Upper lobe of left lung (tissue), 4 donors: ENCODE data around the gene RER1.

Experiments used
- EP300 ChIP-seq, 4 donors: sonication (generic); formaldehyde crosslinking; IDR thresholded peaks; one replicate each; pipeline ENCODE4 v1.5.1; 2017; ENCODE audit warnings: antibody characterized with exemption in 4 of 4, control low read depth in 2 of 4
- POLR2A ChIP-seq, 4 donors: fragments of 450-650 bp; IDR thresholded peaks; one replicate each; pipeline ENCODE4 v1.5.1; 2016 to 2017; ENCODE audit warnings: antibody characterized with exemption in 4 of 4, mild to moderate bottlenecking in 2 of 4
- POLR2AphosphoS5 ChIP-seq, 2 donors: sonication (generic); formaldehyde crosslinking; IDR thresholded peaks; one replicate each; pipeline ENCODE4 v1.5.1; 2017; ENCODE audit warnings: antibody characterized with exemption in 2 of 2
- TF ChIP-seq, protein P1 (sequence below), 6 experiments: fragments of 450-650 bp in 4 of 6; fragments of 200-600 bp in 2 of 6; sonication (generic) in 2 of 6; IDR thresholded peaks; one replicate each; pipeline ENCODE4 v1.5.1; 2016 to 2019; ENCODE audit warnings: antibody characterized with exemption in 6 of 6

DNA sequence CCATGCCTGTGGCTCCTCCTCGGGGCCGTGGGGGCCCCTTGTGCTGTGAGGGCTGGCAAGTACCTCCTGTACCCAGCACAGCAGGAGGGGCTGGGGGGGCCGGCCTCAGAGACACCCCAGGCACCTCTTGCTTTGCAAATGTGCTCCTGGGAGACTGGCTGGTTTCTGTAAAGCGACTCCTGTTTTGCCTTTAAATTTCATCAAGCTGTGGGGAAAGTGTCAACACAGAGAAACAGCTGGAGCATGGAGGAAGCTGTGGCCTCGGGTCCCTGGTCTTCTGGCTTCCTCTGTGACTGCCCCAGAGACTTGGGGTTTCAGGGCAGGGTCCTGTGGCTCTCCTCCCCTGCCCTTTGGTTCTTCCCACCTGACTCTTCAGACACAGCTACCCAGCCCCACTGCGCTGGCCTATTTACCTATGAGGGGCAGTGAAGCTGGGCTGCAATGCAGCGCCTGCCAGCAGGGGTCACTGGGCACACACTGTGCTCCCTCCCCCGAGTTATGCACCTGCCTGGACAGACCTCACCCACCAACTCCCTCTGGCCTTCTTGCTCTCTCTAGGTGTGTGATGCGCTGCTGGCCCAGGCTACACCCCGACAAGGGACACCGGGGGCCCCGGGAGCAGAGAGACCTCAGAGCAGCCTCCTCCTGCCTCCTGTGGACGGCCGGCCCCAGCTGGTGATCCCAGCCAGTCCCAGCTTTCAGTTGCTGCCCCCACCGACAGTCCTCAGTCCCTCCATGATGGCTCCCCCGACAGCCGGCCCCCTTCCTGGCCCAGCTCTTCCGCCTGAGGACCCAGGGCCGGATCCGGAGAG lies 38.3 kb downstream of the RER1 start:
- TF ChIP-seq POLR2AphosphoS5 (IDR thresholded peaks at IDR 0.05) (no peak), EP300 (IDR thresholded peaks at IDR 0.05) (no peak), POLR2A (IDR thresholded peaks at IDR 0.05) (no peak)
- TF ChIP-seq, protein P1, sequence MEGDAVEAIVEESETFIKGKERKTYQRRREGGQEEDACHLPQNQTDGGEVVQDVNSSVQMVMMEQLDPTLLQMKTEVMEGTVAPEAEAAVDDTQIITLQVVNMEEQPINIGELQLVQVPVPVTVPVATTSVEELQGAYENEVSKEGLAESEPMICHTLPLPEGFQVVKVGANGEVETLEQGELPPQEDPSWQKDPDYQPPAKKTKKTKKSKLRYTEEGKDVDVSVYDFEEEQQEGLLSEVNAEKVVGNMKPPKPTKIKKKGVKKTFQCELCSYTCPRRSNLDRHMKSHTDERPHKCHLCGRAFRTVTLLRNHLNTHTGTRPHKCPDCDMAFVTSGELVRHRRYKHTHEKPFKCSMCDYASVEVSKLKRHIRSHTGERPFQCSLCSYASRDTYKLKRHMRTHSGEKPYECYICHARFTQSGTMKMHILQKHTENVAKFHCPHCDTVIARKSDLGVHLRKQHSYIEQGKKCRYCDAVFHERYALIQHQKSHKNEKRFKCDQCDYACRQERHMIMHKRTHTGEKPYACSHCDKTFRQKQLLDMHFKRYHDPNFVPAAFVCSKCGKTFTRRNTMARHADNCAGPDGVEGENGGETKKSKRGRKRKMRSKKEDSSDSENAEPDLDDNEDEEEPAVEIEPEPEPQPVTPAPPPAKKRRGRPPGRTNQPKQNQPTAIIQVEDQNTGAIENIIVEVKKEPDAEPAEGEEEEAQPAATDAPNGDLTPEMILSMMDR (IDR thresholded peaks at IDR 0.05) = peak in 3 of 6 experiments; percentile 16 to 38 (median 35)
